Psoas muscle (tissue), 8 donors: ENCODE measurements around the gene BOLA1. TPM values are rescaled to one million over a fixed set of nuclear protein-coding genes. Genes with fewer than 3 reads are reported as not detected.

Source experiments
- ATAC-seq, 4 donors: fragments of 200-7000 bp; cut with Tn5 transposase; one replicate each; pipeline ENCODE4 v1.9.1; 2020; ENCODE audit warnings: moderate library complexity in 3 of 4, mild to moderate bottlenecking in 2 of 4
- DNase-seq, 2 donors: peaks; one replicate each; pipeline ENCODE4 v3.0.0-alpha.2; 2020
- H3K27ac ChIP-seq: fragments of 200-600 bp; one replicate; pipeline ENCODE4 v1.8.0; 2022
- H3K27me3 ChIP-seq, 3 donors: fragments of 200-600 bp in 1 of 3; one replicate each; pipeline versions ENCODE4 v1.6.1 to v1.8.0; 2013 to 2022; ENCODE audit warnings: low read length in 2 of 3, mild to moderate bottlenecking in 2 of 3, moderate library complexity in 1 of 3; ENCODE audit not compliant: insufficient read depth in 3 of 3
- H3K36me3 ChIP-seq, 2 donors: fragments of 200-600 bp in 1 of 2; one replicate each; pipeline versions ENCODE4 v1.6.1 to v1.8.0; 2013 to 2022; ENCODE audit warnings: low read depth in 1 of 2, mild to moderate bottlenecking in 1 of 2, moderate library complexity in 1 of 2; ENCODE audit not compliant: insufficient read depth in 1 of 2
- H3K4me1 ChIP-seq: fragments of 200-600 bp; one replicate; pipeline ENCODE4 v1.8.0; 2022
- H3K4me3 ChIP-seq: fragments of 200-600 bp; one replicate; pipeline ENCODE4 v1.8.0; 2022; ENCODE audit warnings: mild to moderate bottlenecking
- H3K9me3 ChIP-seq: fragments of 200-600 bp; one replicate; pipeline ENCODE4 v1.8.0; 2022
- WGBS, 3 donors: extraction: QIAGEN DNeasy Blood & Tissue Kit; methylation state at CpG; one replicate each; pipeline versions ENCODE4 v1.1.6 to v1.1.7; 2013; 5-methylcytosine and 5-hydroxymethylcytosine counted together
- intact Hi-C, 2 donors: fragments of 100-400 bp; cut with DNase I; formaldehyde crosslinking; loops; one replicate each; pipeline versions ENCODE4 v1.11.0 to v1.14.2; 2022
- polyA plus RNA-seq, 3 donors: library from polyadenylated mRNA; stranded (reverse); fragments of 200-250 nt; gene quantifications; one replicate each; pipeline ENCODE4 v1.2.3, GENCODE V29; 2013
- total RNA-seq, 4 donors: library from RNA; stranded (reverse); fragmentation: NEBNext Ultra II Directional in 2 of 4; extraction: Animal tissue kit (Norgen Biotek cat#: 25700) in 2 of 4; gene quantifications; one replicate each; pipeline versions ENCODE4 v1.2.1 to v1.2.4, GENCODE V29; 2021 to 2023
- TF ChIP-seq, protein P1 (sequence below): fragments of 200-600 bp; IDR thresholded peaks from one replicate; pipeline ENCODE4 v1.8.0; 2022; ENCODE audit warnings: antibody characterized with exemption
- donor health status: healthy with polysubstance abuse.
- donor health status: DM: no; HTN: no; CAD: no; lungs with moderate emphysema.
- donor health status: Bipolar disorder and iron deficiency.
- donor health status: healthy.
- donor health status: DM: yes; HTN: yes; CAD: no.
- donor health status: DM: no; HTN: no; CAD: no.
- donor health status: DM: no; HTN: no; CAD: no.
- donor health status: DM: yes; HTN: yes; CAD: no.

The BOLA1 gene
- total and polyA plus RNA-seq, 7 donors, result 13.9 to 45.3 (median 18.1) TPM

DNA sequence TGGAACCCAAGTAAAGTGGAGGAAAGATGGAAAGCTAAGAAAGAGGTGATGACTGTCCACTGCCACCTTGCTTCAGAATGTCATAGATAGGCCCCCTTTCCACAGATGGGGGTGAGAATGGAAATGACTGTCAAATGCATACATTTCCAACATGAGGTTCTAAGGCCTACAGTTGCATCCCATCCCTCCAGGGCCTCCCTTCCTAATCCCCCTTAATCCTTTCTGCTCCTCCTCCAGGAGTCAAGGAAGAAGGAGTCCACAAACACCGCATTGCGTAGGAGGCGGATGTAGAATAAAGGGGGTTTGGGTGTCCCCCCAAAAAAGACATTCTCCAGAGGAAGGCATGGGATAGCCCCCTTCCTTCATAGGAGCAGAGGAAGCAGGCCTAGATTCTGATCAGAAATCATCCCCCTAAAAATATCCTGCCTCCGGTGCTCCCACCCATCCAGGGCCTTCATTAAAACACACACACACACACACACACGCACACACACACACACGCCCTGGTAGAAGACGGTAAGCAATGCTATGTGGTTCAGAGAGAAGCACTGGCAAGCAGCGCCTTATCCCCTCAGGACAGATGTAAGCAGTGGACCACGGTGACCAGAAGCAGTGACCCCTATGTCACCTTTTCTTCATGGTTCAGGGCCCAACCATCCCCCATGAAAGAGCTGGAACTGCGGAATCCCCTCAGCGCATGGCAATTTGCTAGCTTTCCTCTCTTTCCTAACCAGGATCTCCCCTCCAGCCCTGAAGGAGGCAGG lies 16.2 kb downstream of the BOLA1 start:
- H3K27ac ChIP-seq, result no peak overlapping the region
- 78 to 83% (median 79%) methylated on average over 11 of the region's 11 CpGs for WGBS, 3 donors

DNA sequence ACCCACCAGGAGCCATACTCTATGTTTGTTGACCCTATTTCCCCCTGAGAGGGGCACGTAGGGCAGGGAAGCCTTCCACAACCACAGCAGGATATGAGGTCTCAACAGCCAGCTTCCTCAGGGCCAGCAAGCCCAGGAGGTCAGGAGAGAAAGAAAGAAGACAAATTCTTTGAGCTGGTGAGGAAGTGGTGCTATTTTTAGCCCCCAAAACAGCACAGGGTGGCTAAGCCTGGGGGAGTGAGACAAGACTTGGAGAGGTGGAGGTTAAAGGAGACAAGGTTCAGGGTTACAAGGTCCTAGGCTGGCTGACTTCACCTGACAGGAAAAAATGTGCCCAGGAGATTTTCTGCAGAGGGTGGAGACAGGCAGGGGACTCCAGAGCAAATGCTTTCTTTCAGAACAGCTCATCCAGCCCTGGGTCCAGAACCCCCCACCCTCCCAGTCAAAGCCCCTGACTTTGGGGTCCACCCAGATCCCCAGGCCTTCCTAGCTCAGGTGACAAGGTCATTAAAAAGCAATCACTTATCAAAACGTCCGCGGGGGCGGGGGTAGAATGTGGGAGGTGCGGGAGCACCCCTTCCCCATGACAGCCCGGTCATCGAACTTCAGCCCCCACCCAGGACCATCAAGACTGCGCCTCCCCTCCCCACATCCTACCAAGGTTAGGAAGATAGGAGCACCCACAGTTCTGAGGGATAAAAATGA lies 17.0 kb downstream of the BOLA1 start:
- H3K9me3 ChIP-seq, result no peaks in the 10 kb centered on the region
- ATAC-seq (no peak), DNase-seq (no peak)
- intact Hi-C loops, result no loop called here
- no peaks in the 10 kb centered on the region for H3K4me1 ChIP-seq
- peaks cover 0 to 7% (median 0%) of the 10 kb centered on the region in 3 donors for H3K27me3 ChIP-seq
- TF ChIP-seq, protein P1, sequence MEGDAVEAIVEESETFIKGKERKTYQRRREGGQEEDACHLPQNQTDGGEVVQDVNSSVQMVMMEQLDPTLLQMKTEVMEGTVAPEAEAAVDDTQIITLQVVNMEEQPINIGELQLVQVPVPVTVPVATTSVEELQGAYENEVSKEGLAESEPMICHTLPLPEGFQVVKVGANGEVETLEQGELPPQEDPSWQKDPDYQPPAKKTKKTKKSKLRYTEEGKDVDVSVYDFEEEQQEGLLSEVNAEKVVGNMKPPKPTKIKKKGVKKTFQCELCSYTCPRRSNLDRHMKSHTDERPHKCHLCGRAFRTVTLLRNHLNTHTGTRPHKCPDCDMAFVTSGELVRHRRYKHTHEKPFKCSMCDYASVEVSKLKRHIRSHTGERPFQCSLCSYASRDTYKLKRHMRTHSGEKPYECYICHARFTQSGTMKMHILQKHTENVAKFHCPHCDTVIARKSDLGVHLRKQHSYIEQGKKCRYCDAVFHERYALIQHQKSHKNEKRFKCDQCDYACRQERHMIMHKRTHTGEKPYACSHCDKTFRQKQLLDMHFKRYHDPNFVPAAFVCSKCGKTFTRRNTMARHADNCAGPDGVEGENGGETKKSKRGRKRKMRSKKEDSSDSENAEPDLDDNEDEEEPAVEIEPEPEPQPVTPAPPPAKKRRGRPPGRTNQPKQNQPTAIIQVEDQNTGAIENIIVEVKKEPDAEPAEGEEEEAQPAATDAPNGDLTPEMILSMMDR, result no peak
- WGBS, 3 donors, result 42 to 45% (median 42%) methylated on average over 9 of the region's 9 CpGs
- H3K27ac ChIP-seq, result no peak overlapping the region
- no peaks in the 10 kb centered on the region for H3K36me3 ChIP-seq
- H3K4me3 ChIP-seq, result no peak overlapping the region

More for the DNA sequence above, 16.2 kb downstream of the BOLA1 start:
- DNase-seq, result no peak
- no peak for ATAC-seq
- H3K9me3 ChIP-seq, result no peaks in the 10 kb centered on the region
- intact Hi-C loops, result no loop called here
- H3K4me3 ChIP-seq, result no peak overlapping the region
- no peaks in the 10 kb centered on the region for H3K4me1 ChIP-seq
- TF ChIP-seq, protein P1, result no peak
- H3K27me3 ChIP-seq, result peaks cover 0 to 7% (median 0%) of the 10 kb centered on the region in 3 donors
- no peaks in the 10 kb centered on the region for H3K36me3 ChIP-seq

DNA sequence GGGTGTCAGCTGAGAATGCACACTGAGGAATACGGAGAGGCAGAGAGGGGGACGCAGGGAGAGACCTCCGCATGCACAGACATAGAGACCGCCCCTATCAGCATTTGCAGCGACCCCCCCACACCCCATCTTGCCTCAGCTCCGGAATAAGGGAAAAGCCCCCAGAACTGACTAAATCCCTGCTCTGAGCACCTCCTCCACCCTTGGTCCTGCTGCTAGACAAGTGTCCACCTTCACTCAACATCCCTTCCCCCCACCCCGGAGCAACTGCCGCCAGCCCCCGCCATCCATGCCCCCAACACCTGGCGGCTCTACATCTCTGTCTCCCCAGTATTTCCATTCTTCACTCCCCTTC lies 17.5 kb downstream of the BOLA1 start:
- H3K4me3 ChIP-seq, result peak overlapping the region; percentile 51
- 14 to 25% (median 25%) methylated on average over 10 of the region's 10 CpGs for WGBS, 3 donors
- intact Hi-C loops, result no loop called here

DNA sequence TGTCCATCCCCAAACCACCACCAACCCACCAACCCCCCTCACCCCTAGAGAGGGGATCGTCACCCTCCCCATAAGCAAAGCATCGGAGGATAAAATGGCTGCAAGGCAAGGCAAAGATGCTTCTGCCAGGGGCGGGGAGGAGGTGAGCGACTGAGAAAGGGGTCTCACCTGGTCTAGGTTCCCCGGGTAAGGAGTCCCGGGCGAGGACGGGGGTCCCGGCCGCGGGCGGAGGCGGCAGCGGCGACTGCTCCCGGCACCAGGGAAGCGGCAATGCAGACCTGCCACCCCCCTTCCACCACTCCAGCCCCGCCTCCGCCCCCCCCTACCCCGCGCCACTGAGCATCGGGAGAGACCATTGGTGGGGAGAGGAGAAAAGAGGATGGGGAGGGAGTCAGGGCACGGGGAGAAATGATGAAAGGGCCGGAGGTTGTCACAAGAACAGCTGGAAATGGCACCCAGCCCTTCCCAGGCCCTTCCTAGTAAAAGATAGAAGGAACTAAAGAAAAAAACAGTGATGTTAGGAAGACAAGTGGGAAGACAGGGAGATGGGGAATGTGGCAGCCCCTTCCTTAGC lies 18.3 kb downstream of the BOLA1 start, which contains the start of gene SV2A:
SV2A (minus strand) TSS at position 274 of the 574 bp plus-strand sequence. CDS start 4,004 bp downstream, outside the sequence.
- 2 to 3% (median 2%) methylated on average over 14 to 24 of the region's 24 CpGs for WGBS, 3 donors
- intact Hi-C loops, result no loop called here
- H3K9me3 ChIP-seq, result no peaks in the 10 kb centered on the region
- peak in 1 of 2 donors; percentile 49 for DNase-seq
- H3K4me3 ChIP-seq, result peak within 1 kb of the TSS; percentile 51
- peaks cover 0 to 7% (median 0%) of the 10 kb centered on the region in 3 donors for H3K27me3 ChIP-seq
- no peak within 1 kb of the TSS for H3K27ac ChIP-seq
- peak in 1 of 4 donors; percentile 28 for ATAC-seq
- peaks cover 0 to 13% of the 10 kb centered on the region in 2 donors for H3K36me3 ChIP-seq
- TF ChIP-seq, protein P1, result no peak
- H3K4me1 ChIP-seq, result no peaks in the 10 kb centered on the region

More for the DNA sequence above, 17.5 kb downstream of the BOLA1 start:
- H3K9me3 ChIP-seq, result no peaks in the 10 kb centered on the region
- H3K27me3 ChIP-seq, result peaks cover 0 to 7% (median 0%) of the 10 kb centered on the region in 3 donors
- DNase-seq, result no peak
- ATAC-seq, result no peak
- H3K27ac ChIP-seq, result no peak overlapping the region
- peaks cover 0 to 5% of the 10 kb centered on the region in 2 donors for H3K36me3 ChIP-seq
- TF ChIP-seq, protein P1, result no peak
- no peaks in the 10 kb centered on the region for H3K4me1 ChIP-seq
